Spleen (tissue), 7 donors: Measurements from ENCODE around the gene DISC1.

Source experiments
- POLR2A ChIP-seq, 3 donors: fragments of 450-650 bp; IDR thresholded peaks; one replicate each; pipeline ENCODE4 v1.5.1; 2017; ENCODE audit warnings: antibody characterized with exemption in 3 of 3, mild to moderate bottlenecking in 1 of 3
- TF ChIP-seq, protein P1 (sequence below), 11 experiments: fragments of 200-600 bp in 7 of 11; fragments of 450-650 bp in 4 of 11; sonication (generic) in 4 of 11; IDR thresholded peaks in 8 of 11; conservative IDR thresholded peaks in 3 of 11; 1 replicate in 7 of 11; 2 replicates in 4 of 11; pipeline versions ENCODE4 v1.4.0 to v1.8.0; 2016 to 2021; ENCODE audit warnings: antibody characterized with exemption in 11 of 11, inconsistent platforms in 4 of 11, mild to moderate bottlenecking in 1 of 11
- donor health status: DM: no; HTN: no; CAD: no; lungs with moderate emphysema.
- donor health status: DM: no; HTN: no; CAD: no.
- donor health status: DM: no; HTN: no; CAD: no.

DNA sequence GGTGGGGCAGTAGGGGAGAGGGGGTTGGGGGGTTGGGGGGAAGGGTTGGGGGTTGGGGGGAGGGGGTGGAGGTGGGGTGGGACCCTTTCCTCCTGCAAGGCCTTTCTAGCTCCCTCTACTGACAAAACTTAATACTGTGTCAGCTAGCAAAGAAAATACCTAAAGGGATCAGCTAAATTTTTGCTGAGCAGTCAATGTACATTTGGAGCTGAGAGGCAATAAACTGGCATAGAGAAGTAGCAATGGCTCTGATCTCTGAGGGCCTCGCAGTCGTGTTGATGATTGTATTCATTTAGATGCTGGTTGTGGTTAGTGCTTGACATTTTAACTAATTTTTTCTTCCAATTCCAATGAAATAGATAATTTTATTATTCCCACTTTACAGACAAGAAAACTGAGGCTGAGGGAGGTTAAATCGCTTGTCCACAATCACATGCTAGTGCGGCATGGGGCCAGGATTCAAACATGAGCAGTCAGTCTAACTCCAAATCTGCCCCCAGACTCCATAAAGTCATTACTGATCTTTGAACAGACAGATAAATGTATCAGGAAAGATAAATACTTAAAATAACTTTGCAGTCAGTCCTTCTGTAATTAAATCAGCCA lies 357.1 kb downstream of the DISC1 start:
- TF ChIP-seq, protein P1, sequence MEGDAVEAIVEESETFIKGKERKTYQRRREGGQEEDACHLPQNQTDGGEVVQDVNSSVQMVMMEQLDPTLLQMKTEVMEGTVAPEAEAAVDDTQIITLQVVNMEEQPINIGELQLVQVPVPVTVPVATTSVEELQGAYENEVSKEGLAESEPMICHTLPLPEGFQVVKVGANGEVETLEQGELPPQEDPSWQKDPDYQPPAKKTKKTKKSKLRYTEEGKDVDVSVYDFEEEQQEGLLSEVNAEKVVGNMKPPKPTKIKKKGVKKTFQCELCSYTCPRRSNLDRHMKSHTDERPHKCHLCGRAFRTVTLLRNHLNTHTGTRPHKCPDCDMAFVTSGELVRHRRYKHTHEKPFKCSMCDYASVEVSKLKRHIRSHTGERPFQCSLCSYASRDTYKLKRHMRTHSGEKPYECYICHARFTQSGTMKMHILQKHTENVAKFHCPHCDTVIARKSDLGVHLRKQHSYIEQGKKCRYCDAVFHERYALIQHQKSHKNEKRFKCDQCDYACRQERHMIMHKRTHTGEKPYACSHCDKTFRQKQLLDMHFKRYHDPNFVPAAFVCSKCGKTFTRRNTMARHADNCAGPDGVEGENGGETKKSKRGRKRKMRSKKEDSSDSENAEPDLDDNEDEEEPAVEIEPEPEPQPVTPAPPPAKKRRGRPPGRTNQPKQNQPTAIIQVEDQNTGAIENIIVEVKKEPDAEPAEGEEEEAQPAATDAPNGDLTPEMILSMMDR (IDR thresholded peaks at IDR 0.05 in 8 of 11, conservative IDR thresholded peaks at IDR 0.05 in 3 of 11) = no peak
- no peak for TF ChIP-seq POLR2A (IDR thresholded peaks at IDR 0.05)
